DMS 273 treated with DMSO at 0.1 percent for 48 hours (cell line): Measurements from ENCODE around the gene CCDC89.

Experiments
- DNase-seq: peaks from one replicate; lab custom pipeline; 2025; lab: John Stamatoyannopoulos, UW

Gene CCDC89

GRCh38 chr11:85652786-85653447, 33.1 kb downstream of the CCDC89 start:
- DNase-seq: no peak

DNA sequence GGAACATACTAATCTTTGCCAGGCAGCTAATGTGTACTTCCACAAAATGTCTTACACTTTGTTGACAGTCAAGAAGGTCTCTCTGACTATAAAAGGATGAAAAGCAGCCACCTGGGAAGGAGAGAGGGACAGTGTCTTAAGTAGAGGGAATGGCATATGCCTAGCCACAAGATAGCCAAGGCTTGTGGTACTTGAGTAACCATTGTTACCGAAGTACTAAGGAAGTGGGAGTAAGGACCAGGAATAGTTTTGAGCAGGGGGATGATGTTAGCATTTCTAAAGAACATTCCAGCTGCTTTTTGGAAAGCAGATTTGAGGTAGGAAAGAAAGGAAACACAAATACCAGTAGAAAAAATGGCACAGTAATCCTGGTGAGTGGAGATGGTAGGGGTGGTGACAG, 34.9 kb downstream of the CCDC89 start:
- no peak for DNase-seq

- peak; percentile 80 for DNase-seq
Observed at GRCh38 chr11:85647604-85648299, 38.2 kb downstream of the CCDC89 start, which contains the start of gene TMEM126A. Gene TMEM126A, plus strand, starts transcription at chr11:85647967. Its CDS starts 2,289 bp downstream, at chr11:85650256.

- no peak for DNase-seq
Observed at GRCh38 chr11:85647078-85647477, 38.9 kb downstream of the CCDC89 start.

GRCh38 chr11:85643191-85643614, 42.8 kb downstream of the CCDC89 start:
- no peak for DNase-seq

GRCh38 chr11:85634747-85635146, 51.2 kb downstream of the CCDC89 start:
- DNase-seq: no peak
